Smooth muscle cell (in vitro differentiated cells): ENCODE data around the gene CLIP3. TPM values are rescaled to one million over a fixed set of nuclear protein-coding genes. Genes with fewer than 3 reads are reported as not detected.
A peak's percentile ranks its signal among the peaks of the same experiment; 100 is the strongest.

ENCODE experiments used
- DNase-seq: peaks from one replicate; lab custom pipeline; 2025; ENCODE audit not compliant: unreplicated experiment; lab: John Stamatoyannopoulos, UW
- H2AFZ ChIP-seq: fragments of 200-600 bp; sonication (generic); 2 replicates; pipeline ENCODE4 v1.6.0; 2016; ENCODE audit warnings: antibody characterized with exemption, low read depth, mild to moderate bottlenecking
- H3F3A ChIP-seq: fragments of 200-600 bp; sonication (generic); 2 replicates; pipeline ENCODE4 v1.6.0; 2017; ENCODE audit warnings: antibody characterized with exemption, low read depth
- H3K27ac ChIP-seq: fragments of 200-600 bp; sonication (generic); 2 replicates; pipeline ENCODE4 v1.5.1; 2016; ENCODE audit warnings: low read depth, mild to moderate bottlenecking
- H3K27me3 ChIP-seq: fragments of 200-600 bp; sonication (generic); 2 replicates; pipeline ENCODE4 v1.6.1; 2016; ENCODE audit warnings: low read depth, mild to moderate bottlenecking
- H3K36me3 ChIP-seq: fragments of 200-600 bp; sonication (generic); 2 replicates; pipeline ENCODE4 v1.5.1; 2016; ENCODE audit warnings: low read depth
- H3K4me1 ChIP-seq: fragments of 200-600 bp; sonication (generic); 2 replicates; pipeline ENCODE4 v1.5.1; 2016; ENCODE audit warnings: low read depth
- H3K4me2 ChIP-seq: fragments of 200-600 bp; sonication (generic); 2 replicates; pipeline ENCODE4 v1.6.0; 2016; ENCODE audit warnings: mild to moderate bottlenecking
- H3K4me3 ChIP-seq: fragments of 200-600 bp; sonication (generic); 2 replicates; pipeline ENCODE4 v1.5.1; 2016; ENCODE audit warnings: mild to moderate bottlenecking
- H3K79me2 ChIP-seq: fragments of 200-600 bp; sonication (generic); 2 replicates; pipeline ENCODE4 v1.6.0; 2016; ENCODE audit warnings: low read depth, mild to moderate bottlenecking
- H3K9ac ChIP-seq: fragments of 200-600 bp; sonication (generic); 2 replicates; pipeline ENCODE4 v1.6.0; 2016; ENCODE audit warnings: low read depth
- H3K9me3 ChIP-seq: fragments of 200-600 bp; sonication (generic); replicated peaks from 2 replicates; pipeline ENCODE4 v1.5.1; 2016; ENCODE audit warnings: low read depth
- H4K20me1 ChIP-seq: fragments of 200-600 bp; sonication (generic); 2 replicates; pipeline ENCODE4 v1.6.0; 2016; ENCODE audit warnings: low read depth
- WGBS: methylation state at CpG from one replicate; pipeline ENCODE4 v1.1.7; 2016; ENCODE audit warnings: low lambda C conversion rate; 5-methylcytosine and 5-hydroxymethylcytosine counted together
- polyA plus RNA-seq: library from polyadenylated mRNA; unstranded; fragments of >200 nt; fragmentation: Nextera tagmentation; extraction: Ambion mirVana; gene quantifications from 2 replicates; pipeline ENCODE4 v1.2.1, GENCODE V29; 2016
- total RNA-seq: library from RNA; depleted of rRNA; stranded (reverse); fragments of >200 nt; gene quantifications from 2 replicates; pipeline ENCODE4 v1.2.3, GENCODE V29; 2014
- TF ChIP-seq, protein P1 (sequence below): fragments of 200-600 bp; sonication (generic); IDR thresholded peaks from 2 replicates; pipeline ENCODE4 v1.5.1; 2017; ENCODE audit warnings: borderline replicate concordance, mild to moderate bottlenecking, antibody characterized with exemption; ENCODE audit not compliant: insufficient read depth, poor library complexity, severe bottlenecking

CLIP3 gene
- total and polyA plus RNA-seq, 2 experiments from 2014 or later, result 10.7 to 36.7 TPM

GRCh38 chr19:36006955-36007354 lies 25.7 kb downstream of the CLIP3 start:
- Histone ChIP-seq H3K36me3 (no peaks in the 10 kb centered on the region), H3K4me3 (no peak overlapping the region), H3K9me3 (no peaks in the 10 kb centered on the region), H2AFZ (no peak overlapping the region), H3K27ac (no peak overlapping the region), H3K27me3 (no peaks in the 10 kb centered on the region), H3K79me2 (no peaks in the 10 kb centered on the region), H4K20me1 (peaks cover 6% of the 10 kb centered on the region), H3F3A (no peaks in the 10 kb centered on the region), H3K9ac (no peak overlapping the region), H3K4me1 (peaks cover 7% of the 10 kb centered on the region), H3K4me2 (no peak overlapping the region)
- 95% methylated on average over 5 of the region's 5 CpGs for WGBS
- TF ChIP-seq, protein P1, sequence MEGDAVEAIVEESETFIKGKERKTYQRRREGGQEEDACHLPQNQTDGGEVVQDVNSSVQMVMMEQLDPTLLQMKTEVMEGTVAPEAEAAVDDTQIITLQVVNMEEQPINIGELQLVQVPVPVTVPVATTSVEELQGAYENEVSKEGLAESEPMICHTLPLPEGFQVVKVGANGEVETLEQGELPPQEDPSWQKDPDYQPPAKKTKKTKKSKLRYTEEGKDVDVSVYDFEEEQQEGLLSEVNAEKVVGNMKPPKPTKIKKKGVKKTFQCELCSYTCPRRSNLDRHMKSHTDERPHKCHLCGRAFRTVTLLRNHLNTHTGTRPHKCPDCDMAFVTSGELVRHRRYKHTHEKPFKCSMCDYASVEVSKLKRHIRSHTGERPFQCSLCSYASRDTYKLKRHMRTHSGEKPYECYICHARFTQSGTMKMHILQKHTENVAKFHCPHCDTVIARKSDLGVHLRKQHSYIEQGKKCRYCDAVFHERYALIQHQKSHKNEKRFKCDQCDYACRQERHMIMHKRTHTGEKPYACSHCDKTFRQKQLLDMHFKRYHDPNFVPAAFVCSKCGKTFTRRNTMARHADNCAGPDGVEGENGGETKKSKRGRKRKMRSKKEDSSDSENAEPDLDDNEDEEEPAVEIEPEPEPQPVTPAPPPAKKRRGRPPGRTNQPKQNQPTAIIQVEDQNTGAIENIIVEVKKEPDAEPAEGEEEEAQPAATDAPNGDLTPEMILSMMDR, result no peak
- DNase-seq, result no peak

DNA sequence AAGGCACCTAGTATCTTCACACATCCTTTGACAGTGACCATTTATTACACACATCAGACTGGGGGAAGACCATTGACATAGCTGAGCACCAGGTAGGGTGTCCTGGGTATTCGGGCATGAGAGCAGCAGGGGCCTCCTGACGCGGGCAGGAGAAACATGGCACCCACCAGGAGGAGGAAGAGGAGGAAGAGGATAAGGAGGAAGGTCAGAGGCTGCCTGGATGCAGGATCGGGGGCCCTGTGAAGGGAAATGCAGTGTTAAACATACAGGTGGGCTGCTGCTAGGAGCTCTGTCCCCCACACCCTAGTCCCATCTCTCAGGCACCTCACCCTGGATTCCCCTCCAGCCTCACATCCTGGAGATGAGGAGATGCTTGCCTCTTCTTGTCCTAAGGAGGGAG lies 29.4 kb downstream of the CLIP3 start:
- Histone ChIP-seq H3K27me3 (no peaks in the 10 kb centered on the region), H4K20me1 (peaks cover 34% of the 10 kb centered on the region), H3F3A (peaks cover 7% of the 10 kb centered on the region), H3K27ac (no peak overlapping the region), H3K4me2 (no peak overlapping the region), H3K4me3 (no peak overlapping the region), H3K9ac (no peak overlapping the region), H2AFZ (no peak overlapping the region), H3K9me3 (no peaks in the 10 kb centered on the region), H3K79me2 (no peaks in the 10 kb centered on the region), H3K4me1 (no peaks in the 10 kb centered on the region), H3K36me3 (no peaks in the 10 kb centered on the region)
- no peak for DNase-seq
- TF ChIP-seq, protein P1, result no peak
- WGBS, result 96% methylated on average over 4 of the region's 4 CpGs

DNA sequence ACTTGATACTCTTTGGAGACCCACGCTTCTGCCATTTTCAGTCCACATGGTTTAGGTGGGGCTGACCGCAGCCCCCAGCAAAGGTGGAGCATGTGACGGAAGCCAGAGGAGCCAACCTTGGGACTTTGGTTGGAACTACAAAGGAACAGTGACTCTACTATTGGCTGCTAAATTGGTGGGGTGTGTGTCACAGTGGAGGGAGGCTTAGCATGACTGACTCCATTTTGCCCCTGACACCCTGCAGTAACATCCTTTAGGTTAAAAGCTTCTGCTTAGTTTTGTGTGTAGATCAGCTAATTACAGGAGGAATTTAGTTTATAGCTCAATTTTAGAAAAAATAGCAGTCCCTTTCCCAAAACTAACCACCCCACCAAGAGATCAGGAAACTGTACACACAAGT lies 31.1 kb downstream of the CLIP3 start:
- Histone ChIP-seq H3K4me1 (no peaks in the 10 kb centered on the region), H3K36me3 (no peaks in the 10 kb centered on the region), H3K27me3 (no peaks in the 10 kb centered on the region), H4K20me1 (peaks cover 47% of the 10 kb centered on the region), H3K9me3 (no peaks in the 10 kb centered on the region), H2AFZ (no peak overlapping the region), H3F3A (peaks cover 7% of the 10 kb centered on the region), H3K4me3 (no peak overlapping the region), H3K4me2 (no peak overlapping the region), H3K79me2 (peaks cover 3% of the 10 kb centered on the region), H3K27ac (no peak overlapping the region), H3K9ac (no peak overlapping the region)
- TF ChIP-seq, protein P1, result no peak
- no peak for DNase-seq
- WGBS, result 92% methylated on average over 3 of the region's 3 CpGs

DNA sequence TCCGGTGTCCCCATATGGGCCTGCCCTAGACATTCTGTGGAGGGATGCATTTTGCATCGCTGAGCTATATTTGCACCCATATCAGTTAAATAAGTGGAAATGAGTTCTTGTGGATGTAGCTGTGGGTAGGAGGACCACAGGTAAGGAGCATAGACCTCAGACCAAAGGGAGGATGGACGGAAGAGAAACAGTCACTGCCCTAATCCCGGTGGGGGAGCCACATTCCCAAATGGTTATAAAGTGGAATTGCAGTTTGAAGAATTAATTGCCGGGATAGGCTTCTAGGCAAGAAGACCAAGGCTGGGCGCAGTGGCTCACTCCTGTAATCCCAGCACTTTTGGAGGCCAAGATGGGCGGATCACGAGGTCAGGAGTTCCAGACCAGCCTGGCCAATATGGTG lies 35.9 kb downstream of the CLIP3 start:
- Histone ChIP-seq H3K79me2 (peaks cover 17% of the 10 kb centered on the region), H3K27ac (no peak overlapping the region), H3K9ac (no peak overlapping the region), H3K4me3 (peak overlapping the region; percentile 67), H3K4me1 (peaks cover 7% of the 10 kb centered on the region), H4K20me1 (peaks cover 51% of the 10 kb centered on the region), H3F3A (peaks cover 11% of the 10 kb centered on the region), H3K36me3 (no peaks in the 10 kb centered on the region), H3K9me3 (no peaks in the 10 kb centered on the region), H2AFZ (no peak overlapping the region), H3K27me3 (no peaks in the 10 kb centered on the region), H3K4me2 (peak overlapping the region; percentile 93)
- WGBS, result 94% methylated on average over 8 of the region's 8 CpGs
- TF ChIP-seq, protein P1, result no peak
- DNase-seq, result no peak
